ENCODE results near the gene HMGB4. TPM values are rescaled to one million over a fixed set of nuclear protein-coding genes. Genes with fewer than 3 reads are reported as not detected.

Gene HMGB4, protein sequence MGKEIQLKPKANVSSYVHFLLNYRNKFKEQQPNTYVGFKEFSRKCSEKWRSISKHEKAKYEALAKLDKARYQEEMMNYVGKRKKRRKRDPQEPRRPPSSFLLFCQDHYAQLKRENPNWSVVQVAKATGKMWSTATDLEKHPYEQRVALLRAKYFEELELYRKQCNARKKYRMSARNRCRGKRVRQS
- total RNA-seq, result not detected in 2 replicates

DNA sequence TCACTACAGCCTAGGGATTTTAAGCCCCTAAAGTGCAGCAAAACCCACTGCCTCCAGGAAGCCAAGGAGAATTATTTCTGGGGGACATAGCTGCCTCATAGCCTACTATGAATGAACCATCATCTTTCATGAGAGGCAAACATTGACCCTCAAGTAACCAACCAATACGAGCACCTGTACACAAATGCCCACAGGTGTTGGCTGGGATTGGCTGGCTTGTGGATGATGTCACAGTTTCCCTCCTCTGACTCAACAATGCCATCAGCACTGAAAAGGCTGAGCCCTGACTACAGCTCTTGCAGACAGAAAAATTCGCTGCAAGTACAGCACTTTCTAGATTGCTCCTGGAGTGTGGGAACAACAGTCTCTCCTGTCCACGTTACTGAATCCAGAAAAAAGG lies at the start of gene HMGB4:
Gene HMGB4, plus strand, starts transcription at position 301 of the 400 bp plus-strand sequence. CDS start 113 bp downstream, outside the sequence.

